HepG2 (cell line): Measurements from ENCODE around the gene LMAN2L. TPM values are rescaled to one million over a fixed set of nuclear protein-coding genes. Genes with fewer than 3 reads are reported as not detected.

Source experiments
- GABPA ChIP-seq, 2 experiments: IDR thresholded peaks; 2 replicates each; pipeline ENCODE4 v1.6.1; 2011 to 2016; ENCODE audit warnings: low read depth in 2 of 2, low read length in 1 of 2, missing biosample characterization in 1 of 2, missing genetic modification characterization in 1 of 2
- GATAD1 ChIP-seq: IDR thresholded peaks from 2 replicates; pipeline ENCODE4 v1.6.1; 2016; ENCODE audit warnings: missing genetic modification reagents, missing compliant biosample characterization
- HCFC1 ChIP-seq: fragments of 150-350 bp; IDR thresholded peaks from 2 replicates; pipeline ENCODE4 v1.6.1; 2014; ENCODE audit warnings: low read depth, low read length
- ISL2 ChIP-seq: sonication (generic); formaldehyde crosslinking; IDR thresholded peaks from 2 replicates; pipeline ENCODE4 v1.5.0; 2020; ENCODE audit warnings: missing genetic modification reagents
- KDM5A ChIP-seq: fragments of 200-600 bp; sonication (generic); IDR thresholded peaks from 2 replicates; pipeline ENCODE4 v1.7.0; 2018; ENCODE audit warnings: antibody characterized with exemption, mild to moderate bottlenecking, low read length, borderline replicate concordance
- MTA3 ChIP-seq: sonication (generic); formaldehyde crosslinking; IDR thresholded peaks from 2 replicates; pipeline ENCODE4 v1.4.0; 2020; ENCODE audit warnings: missing genetic modification reagents
- NRL ChIP-seq: sonication (generic); formaldehyde crosslinking; IDR thresholded peaks from 2 replicates; pipeline ENCODE4 v1.5.0; 2020; ENCODE audit warnings: missing genetic modification reagents, mild to moderate bottlenecking, moderate library complexity, borderline replicate concordance
- REL ChIP-seq: sonication (generic); formaldehyde crosslinking; conservative IDR thresholded peaks from 2 replicates; pipeline ENCODE4 v1.8.0; 2022; ENCODE audit warnings: mild to moderate bottlenecking, missing genetic modification reagents, moderate library complexity
- SALL2 ChIP-seq: sonication (generic); formaldehyde crosslinking; IDR thresholded peaks from 2 replicates; pipeline ENCODE4 v1.8.1; 2023; ENCODE audit warnings: mild to moderate bottlenecking, missing genetic modification reagents, inconsistent platforms
- SUZ12 ChIP-seq: fragments of 150-350 bp; IDR thresholded peaks from 2 replicates; pipeline ENCODE4 v1.6.1; 2014; ENCODE audit warnings: low read depth, low read length
- XRCC5 ChIP-seq: fragments of 200-400 bp; formaldehyde crosslinking; optimal IDR thresholded peaks from 2 replicates; pipeline ENCODE3; 2017; ENCODE audit warnings: mild to moderate bottlenecking, low read length
- YEATS2 ChIP-seq: sonication (generic); formaldehyde crosslinking; IDR thresholded peaks from 2 replicates; pipeline ENCODE4 v1.4.0; 2020; ENCODE audit warnings: missing genetic modification reagents, borderline replicate concordance
- ZBTB21 ChIP-seq: sonication (generic); formaldehyde crosslinking; IDR thresholded peaks from 2 replicates; pipeline ENCODE4 v1.4.0; 2020; ENCODE audit warnings: missing genetic modification reagents
- ZNF589 ChIP-seq: sonication (generic); formaldehyde crosslinking; conservative IDR thresholded peaks from 2 replicates; pipeline ENCODE4 v1.8.0; 2022; ENCODE audit warnings: mild to moderate bottlenecking, moderate library complexity, missing genetic modification reagents
- ZNF709 ChIP-seq: sonication (generic); formaldehyde crosslinking; IDR thresholded peaks from 2 replicates; pipeline ENCODE4 v1.5.0; 2020; ENCODE audit warnings: mild to moderate bottlenecking, missing genetic modification reagents
- polyA plus RNA-seq, 8 experiments: library from polyadenylated mRNA; depleted of rRNA in 3 of 8; stranded (reverse) in 7 of 8; unstranded in 1 of 8; fragments of >200 nt; fragmentation: Illumina TruSeq in 4 of 8; extraction: Trizol in 4 of 8; gene quantifications; 2 replicates each; pipeline versions ENCODE4 v1.2.1 to v1.2.3, GENCODE V29; 2011 to 2016; ENCODE audit warnings: low read depth in 4 of 8, missing spikeins in 1 of 8, mixed read lengths in 1 of 8; ENCODE audit not compliant: insufficient read depth in 1 of 8
- total RNA-seq, 5 experiments: library from RNA; depleted of rRNA; stranded (reverse); fragments of >200 nt; fragmentation: Illumina TruSeq; extraction: Trizol; gene quantifications; 2 replicates each; pipeline ENCODE4 v1.2.3, GENCODE V29; 2016; ENCODE audit warnings: low read depth in 1 of 5
- TF ChIP-seq, protein P1 (sequence below): sonication (generic); formaldehyde crosslinking; IDR thresholded peaks from 2 replicates; pipeline ENCODE4 v1.5.1; 2020; ENCODE audit warnings: mild to moderate bottlenecking, missing genetic modification reagents, borderline replicate concordance
- TF ChIP-seq, protein P2 (sequence below): sonication (generic); formaldehyde crosslinking; IDR thresholded peaks from 2 replicates; pipeline ENCODE4 v1.5.0; 2020; ENCODE audit warnings: mild to moderate bottlenecking, missing genetic modification reagents, borderline replicate concordance
- TF ChIP-seq, protein P3 (sequence below): sonication (generic); formaldehyde crosslinking; IDR thresholded peaks from 2 replicates; pipeline ENCODE4 v1.9.0; 2022; ENCODE audit warnings: low read depth, missing genetic modification reagents

Gene LMAN2L
- total and polyA plus RNA-seq, 2 of the 13 experiments (the other 11 are each of a cell fraction or from before 2014, with no cell fraction given): 39.1 to 57.9 TPM

DNA sequence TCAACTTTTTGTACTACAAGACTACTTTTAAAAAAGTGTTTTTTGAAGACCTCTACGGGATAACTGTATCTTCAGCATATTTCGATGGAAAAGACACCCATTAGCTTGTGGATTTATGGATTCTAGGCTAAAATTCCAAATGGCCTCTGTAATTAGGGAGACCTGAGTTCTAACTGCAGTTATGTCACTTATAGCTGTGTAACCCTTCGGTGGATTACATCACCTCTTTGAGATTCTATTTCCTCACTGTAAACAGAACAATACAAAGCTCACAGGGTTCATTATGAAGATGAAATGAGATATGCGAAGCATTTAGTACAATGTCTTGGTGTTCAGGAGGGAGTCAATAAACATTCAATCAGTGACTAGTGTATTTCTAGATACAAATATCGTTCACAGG, 24.2 kb downstream of the LMAN2L start (continued):
- TF ChIP-seq, protein P1, sequence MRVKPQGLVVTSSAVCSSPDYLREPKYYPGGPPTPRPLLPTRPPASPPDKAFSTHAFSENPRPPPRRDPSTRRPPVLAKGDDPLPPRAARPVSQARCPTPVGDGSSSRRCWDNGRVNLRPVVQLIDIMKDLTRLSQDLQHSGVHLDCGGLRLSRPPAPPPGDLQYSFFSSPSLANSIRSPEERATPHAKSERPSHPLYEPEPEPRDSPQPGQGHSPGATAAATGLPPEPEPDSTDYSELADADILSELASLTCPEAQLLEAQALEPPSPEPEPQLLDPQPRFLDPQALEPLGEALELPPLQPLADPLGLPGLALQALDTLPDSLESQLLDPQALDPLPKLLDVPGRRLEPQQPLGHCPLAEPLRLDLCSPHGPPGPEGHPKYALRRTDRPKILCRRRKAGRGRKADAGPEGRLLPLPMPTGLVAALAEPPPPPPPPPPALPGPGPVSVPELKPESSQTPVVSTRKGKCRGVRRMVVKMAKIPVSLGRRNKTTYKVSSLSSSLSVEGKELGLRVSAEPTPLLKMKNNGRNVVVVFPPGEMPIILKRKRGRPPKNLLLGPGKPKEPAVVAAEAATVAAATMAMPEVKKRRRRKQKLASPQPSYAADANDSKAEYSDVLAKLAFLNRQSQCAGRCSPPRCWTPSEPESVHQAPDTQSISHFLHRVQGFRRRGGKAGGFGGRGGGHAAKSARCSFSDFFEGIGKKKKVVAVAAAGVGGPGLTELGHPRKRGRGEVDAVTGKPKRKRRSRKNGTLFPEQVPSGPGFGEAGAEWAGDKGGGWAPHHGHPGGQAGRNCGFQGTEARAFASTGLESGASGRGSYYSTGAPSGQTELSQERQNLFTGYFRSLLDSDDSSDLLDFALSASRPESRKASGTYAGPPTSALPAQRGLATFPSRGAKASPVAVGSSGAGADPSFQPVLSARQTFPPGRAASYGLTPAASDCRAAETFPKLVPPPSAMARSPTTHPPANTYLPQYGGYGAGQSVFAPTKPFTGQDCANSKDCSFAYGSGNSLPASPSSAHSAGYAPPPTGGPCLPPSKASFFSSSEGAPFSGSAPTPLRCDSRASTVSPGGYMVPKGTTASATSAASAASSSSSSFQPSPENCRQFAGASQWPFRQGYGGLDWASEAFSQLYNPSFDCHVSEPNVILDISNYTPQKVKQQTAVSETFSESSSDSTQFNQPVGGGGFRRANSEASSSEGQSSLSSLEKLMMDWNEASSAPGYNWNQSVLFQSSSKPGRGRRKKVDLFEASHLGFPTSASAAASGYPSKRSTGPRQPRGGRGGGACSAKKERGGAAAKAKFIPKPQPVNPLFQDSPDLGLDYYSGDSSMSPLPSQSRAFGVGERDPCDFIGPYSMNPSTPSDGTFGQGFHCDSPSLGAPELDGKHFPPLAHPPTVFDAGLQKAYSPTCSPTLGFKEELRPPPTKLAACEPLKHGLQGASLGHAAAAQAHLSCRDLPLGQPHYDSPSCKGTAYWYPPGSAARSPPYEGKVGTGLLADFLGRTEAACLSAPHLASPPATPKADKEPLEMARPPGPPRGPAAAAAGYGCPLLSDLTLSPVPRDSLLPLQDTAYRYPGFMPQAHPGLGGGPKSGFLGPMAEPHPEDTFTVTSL (CRISPR knock-in tag): no peak
- TF ChIP-seq GABPA (IDR thresholded peaks at IDR 0.05; ENCODE audit: low read depth, low read length) (no peak), GABPA (CRISPR knock-in tag; IDR thresholded peaks at IDR 0.05; ENCODE audit: low read depth) (no peak), GATAD1 (CRISPR knock-in tag) (0 out of 2 replicates have a peak, but pooled peaks have one; percentile 36), KDM5A (no peak), ZNF709 (CRISPR knock-in tag) (no peak), ZNF589 (CRISPR knock-in tag) (no peak), ISL2 (CRISPR knock-in tag) (no peak), ZBTB21 (CRISPR knock-in tag) (peak; percentile 46; the same call in 1 of the 2 replicates), NRL (CRISPR knock-in tag) (no peak), YEATS2 (CRISPR knock-in tag) (0 out of 2 replicates have a peak, but pooled peaks have one; percentile 25), XRCC5 (no peak), HCFC1 (no peak), SALL2 (CRISPR knock-in tag) (no peak), REL (CRISPR knock-in tag) (no peak), MTA3 (no peak), SUZ12 (no peak)
- TF ChIP-seq, protein P2, sequence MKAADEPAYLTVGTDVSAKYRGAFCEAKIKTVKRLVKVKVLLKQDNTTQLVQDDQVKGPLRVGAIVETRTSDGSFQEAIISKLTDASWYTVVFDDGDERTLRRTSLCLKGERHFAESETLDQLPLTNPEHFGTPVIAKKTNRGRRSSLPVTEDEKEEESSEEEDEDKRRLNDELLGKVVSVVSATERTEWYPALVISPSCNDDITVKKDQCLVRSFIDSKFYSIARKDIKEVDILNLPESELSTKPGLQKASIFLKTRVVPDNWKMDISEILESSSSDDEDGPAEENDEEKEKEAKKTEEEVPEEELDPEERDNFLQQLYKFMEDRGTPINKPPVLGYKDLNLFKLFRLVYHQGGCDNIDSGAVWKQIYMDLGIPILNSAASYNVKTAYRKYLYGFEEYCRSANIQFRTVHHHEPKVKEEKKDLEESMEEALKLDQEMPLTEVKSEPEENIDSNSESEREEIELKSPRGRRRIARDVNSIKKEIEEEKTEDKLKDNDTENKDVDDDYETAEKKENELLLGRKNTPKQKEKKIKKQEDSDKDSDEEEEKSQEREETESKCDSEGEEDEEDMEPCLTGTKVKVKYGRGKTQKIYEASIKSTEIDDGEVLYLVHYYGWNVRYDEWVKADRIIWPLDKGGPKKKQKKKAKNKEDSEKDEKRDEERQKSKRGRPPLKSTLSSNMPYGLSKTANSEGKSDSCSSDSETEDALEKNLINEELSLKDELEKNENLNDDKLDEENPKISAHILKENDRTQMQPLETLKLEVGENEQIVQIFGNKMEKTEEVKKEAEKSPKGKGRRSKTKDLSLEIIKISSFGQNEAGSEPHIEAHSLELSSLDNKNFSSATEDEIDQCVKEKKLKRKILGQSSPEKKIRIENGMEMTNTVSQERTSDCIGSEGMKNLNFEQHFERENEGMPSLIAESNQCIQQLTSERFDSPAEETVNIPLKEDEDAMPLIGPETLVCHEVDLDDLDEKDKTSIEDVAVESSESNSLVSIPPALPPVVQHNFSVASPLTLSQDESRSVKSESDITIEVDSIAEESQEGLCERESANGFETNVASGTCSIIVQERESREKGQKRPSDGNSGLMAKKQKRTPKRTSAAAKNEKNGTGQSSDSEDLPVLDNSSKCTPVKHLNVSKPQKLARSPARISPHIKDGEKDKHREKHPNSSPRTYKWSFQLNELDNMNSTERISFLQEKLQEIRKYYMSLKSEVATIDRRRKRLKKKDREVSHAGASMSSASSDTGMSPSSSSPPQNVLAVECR (CRISPR knock-in tag): no peak
- TF ChIP-seq, protein P3, sequence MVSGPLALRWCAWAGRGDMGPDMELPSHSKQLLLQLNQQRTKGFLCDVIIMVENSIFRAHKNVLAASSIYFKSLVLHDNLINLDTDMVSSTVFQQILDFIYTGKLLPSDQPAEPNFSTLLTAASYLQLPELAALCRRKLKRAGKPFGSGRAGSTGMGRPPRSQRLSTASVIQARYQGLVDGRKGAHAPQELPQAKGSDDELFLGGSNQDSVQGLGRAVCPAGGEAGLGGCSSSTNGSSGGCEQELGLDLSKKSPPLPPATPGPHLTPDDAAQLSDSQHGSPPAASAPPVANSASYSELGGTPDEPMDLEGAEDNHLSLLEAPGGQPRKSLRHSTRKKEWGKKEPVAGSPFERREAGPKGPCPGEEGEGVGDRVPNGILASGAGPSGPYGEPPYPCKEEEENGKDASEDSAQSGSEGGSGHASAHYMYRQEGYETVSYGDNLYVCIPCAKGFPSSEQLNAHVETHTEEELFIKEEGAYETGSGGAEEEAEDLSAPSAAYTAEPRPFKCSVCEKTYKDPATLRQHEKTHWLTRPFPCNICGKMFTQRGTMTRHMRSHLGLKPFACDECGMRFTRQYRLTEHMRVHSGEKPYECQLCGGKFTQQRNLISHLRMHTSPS (CRISPR knock-in tag): no peak
